NCI-H2107 (cell line): ENCODE measurements around the gene MCUB.

Experiments
- DNase-seq: peaks from one replicate; lab custom pipeline; 2025; lab: John Stamatoyannopoulos, UW

Gene MCUB

GRCh38 chr4:109729718-109730618, 169.9 kb downstream of the MCUB start, which contains the start of gene PLA2G12A:
Gene PLA2G12A, minus strand, starts transcription at chr4:109730070. Its CDS starts 261 bp downstream, at chr4:109729809.
- DNase-seq, result peak; percentile 61

DNA sequence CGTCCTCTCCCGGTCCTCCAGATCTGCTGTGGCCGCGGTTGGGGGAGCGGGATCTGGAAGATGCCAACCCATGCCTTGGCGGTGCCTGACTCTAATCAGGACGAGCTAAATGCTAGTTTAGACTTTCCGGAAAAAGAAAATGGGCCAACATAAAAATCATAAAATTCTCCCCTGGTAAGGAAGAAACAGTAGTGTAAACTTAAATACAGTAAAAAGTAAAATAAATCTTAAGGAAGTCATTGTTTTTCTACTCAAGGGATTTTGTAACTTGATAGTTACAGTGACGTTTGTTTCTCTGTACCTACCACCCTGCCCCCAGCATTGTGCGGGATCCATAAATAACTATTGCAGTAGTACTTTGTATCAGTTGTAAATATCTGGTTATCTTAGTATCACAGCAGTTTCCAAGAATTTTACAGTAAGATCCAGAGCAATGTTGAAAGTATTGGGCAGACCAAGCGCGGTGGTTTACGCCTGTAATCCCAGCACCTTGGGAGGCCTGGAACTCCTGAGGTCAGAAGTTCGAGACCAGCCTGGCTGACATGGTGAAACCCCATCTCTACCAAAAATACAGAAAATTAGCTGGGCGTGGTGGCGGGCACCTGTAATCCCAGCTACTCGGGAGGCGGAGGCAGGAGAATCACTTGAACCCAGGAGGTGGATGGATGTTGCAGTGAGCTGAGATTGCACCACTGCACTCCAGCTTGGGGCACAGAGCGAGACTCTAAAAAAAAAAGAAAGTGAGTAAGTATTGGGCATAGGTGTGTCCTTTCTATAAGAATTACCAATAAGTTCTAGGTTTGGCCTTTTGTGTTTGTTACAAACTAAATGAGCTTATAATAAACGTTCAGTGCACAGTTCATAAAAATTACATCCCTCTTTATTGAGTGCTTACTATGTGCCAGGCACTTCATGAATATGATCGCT, 170.8 kb downstream of the MCUB start:
- DNase-seq, result no peak

DNA sequence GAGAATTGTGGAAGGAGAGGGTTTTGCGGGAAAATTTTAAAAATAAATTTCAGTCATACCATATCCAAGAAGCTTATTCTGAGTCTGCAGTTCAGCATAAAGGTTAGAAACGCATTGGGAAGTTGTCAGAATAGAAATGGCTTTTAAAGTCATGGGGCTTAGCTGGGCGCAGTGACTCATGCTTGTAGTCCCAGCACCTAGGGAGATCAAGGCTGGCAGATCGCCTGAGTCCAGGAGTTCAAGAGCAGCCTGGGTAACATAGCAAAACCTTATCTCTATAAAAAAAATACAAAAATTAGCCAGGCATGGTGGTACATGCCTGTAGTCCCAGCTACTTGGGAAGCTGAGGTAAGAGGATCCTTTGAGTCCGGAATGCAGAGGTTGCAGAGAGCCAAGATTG, 173.7 kb downstream of the MCUB start:
- DNase-seq, result no peak

GRCh38 chr4:109735566-109736365, 175.7 kb downstream of the MCUB start:
- DNase-seq, result no peak
